ENCODE data around the gene CAMK1.

- TF ChIP-seq CTCF (IDR thresholded peaks at IDR 0.05) (no peak), POLR2AphosphoS5 (IDR thresholded peaks at IDR 0.05) (no peak)
These were observed 22.5 kb downstream of the CAMK1 start for GRCh38 chr3:9747267-9747666.
